DMS 273 (cell line): ENCODE data around the gene ZNF444.

Source experiments
- DNase-seq: peaks from one replicate; lab custom pipeline; 2025; ENCODE audit not compliant: unreplicated experiment; lab: John Stamatoyannopoulos, UW

The ZNF444 gene

DNA sequence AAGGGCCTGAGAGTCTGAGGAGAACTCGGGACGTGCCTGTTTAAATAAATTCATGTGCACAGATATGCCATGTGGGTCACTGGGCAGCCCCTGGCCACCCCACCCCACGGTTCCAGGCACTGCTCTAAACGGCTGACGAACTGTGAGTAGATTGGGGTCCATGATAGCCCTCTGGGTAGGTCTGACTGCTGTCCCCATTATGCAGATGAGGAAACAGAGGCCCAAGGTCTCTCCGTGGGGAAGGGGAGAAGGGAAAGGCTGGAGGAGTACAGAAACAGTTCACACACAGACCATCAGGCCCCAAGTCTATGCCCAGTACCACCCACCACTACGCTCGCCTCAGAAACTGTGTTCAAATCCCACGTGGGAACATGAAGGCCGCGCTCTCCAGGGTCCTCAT is 34.1 kb upstream of the ZNF444 start:
- no peak for DNase-seq

DNA sequence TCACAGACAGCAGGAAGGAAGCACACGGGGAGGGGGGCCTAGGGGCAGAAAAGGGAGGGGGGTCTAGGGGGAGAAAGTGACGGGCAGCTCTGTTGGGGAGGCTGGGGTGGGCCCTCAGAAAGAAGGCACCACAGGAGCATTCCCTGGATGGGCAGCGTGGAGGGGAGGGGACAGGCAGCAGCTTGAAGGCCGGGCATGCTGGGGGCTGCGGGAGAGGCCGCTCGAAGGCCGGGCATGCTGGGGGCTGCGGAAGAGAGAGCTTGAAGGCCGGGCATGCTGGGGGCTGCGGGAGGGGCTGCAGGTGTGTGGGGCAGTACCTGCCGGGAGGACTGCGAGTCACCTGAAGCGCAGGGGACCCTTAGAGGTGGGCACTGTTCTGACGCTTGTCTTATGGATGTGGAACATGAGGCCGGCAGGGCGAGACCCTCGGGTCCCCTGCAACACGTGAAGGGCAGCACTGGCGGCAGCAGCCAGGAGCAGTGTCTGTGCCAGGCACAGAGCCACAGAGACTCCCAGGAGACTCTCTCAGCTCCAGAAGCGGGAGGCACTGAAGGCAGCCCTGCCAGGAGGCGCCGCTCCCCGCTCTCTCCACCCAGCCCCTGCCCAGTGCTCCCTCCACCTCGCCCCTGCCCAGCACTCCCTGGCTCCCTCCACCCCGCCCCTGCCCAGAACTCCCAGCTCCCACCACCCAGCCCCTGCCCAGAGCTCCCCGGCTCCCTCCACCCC is 33.3 kb upstream of the ZNF444 start:
- DNase-seq = peak; percentile 36

DNA sequence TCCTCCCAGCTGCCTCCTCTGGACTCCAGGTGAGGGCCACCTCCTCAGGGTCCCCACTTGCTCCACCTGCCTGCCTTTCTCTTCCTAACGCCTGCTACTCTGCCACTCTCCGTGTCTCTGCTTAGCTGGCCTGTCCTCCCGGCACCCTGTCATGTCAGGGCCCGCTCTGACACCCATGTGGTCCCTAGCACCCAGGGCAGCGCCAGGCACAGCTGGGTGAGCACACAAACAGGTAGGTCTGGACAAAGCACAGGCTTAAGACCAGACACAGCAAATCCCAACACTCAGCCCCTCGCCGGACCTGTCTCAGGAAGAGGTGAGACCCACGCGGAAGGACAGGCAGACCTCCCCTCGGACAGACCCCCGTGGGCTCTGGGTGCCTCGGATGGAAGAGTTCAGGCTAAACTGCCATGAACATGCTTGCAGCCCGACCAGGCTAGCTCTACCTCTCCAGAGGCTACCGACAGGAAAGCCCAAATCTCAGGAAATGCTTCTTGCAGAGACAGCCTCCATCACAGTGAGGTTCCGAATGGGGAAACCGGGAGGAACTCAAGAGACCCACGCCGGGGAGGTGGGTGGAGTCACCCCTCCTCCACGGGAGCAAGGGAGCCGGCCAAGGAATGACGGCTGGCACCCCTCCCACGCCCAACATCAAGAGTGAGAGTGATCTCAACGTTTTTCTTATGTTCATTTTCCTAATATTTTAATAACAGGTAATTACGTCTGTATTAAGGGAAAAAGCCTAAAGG is 32.5 kb upstream of the ZNF444 start:
- no peak for DNase-seq

DNA sequence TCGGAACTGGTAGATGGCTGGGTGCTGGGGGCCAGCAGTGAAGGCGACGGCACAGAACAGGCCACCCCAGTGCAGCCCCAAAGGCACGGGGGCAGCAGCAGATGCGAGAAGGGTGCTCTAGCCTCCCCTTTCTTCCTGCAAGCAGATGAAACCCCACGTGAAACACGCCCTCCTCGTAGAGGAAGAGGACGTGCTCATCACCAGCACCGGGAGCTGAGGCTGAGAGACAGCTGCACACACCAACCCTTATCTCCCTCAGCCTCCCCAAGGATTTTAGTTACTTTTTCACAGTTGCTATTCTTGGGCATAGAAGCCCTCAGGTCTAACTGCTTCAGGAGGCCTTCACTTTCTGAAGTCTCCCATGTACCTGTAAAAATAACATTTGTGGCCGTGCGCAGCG is 31.9 kb upstream of the ZNF444 start:
- peak; percentile 17 for DNase-seq

DNA sequence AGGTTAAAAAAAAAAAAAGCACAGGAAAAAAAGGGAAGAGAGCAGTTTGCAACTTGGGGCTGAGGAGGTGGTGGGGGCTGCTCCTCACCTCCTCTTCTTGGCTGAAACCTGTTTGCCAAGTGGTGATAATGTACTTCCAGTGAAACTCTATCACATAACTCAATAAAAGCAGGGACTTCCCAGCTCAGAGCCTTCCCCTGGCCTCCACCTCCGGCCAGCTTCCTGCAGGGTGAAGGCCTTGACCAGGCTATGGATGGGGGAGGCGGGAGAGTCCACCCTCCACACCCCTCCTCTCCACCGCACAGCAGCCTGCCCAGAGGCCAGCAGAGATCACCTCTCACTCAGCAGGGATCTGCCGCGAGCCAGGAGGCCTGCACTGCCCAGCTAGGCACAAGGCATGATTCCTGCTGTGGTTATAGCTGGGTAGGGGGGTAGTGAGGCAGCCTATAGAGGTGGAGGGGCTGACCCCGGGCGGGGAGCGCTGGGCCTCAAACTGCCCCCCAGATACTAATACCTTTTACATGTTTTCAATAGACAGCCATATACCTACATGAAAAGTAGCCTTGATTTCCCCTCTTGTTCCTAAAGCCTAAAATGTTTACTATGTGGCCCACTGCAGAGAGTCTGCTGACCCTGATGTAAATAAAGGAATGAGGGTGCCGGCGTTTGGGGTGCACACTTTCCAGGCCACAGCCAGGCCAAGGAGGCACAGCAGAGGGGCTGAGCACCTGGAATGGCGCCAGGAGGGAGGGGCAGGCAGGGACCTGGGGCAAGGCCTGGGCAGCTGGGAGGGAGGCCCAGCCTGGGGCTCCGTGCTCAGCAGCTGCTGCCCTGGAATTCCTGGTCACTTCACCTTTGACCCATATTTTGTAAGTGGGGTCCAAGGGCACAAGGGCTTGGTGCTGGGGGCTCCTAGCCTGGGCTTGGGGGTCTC is 30.3 kb upstream of the ZNF444 start:
- peak; percentile 27 for DNase-seq

DNA sequence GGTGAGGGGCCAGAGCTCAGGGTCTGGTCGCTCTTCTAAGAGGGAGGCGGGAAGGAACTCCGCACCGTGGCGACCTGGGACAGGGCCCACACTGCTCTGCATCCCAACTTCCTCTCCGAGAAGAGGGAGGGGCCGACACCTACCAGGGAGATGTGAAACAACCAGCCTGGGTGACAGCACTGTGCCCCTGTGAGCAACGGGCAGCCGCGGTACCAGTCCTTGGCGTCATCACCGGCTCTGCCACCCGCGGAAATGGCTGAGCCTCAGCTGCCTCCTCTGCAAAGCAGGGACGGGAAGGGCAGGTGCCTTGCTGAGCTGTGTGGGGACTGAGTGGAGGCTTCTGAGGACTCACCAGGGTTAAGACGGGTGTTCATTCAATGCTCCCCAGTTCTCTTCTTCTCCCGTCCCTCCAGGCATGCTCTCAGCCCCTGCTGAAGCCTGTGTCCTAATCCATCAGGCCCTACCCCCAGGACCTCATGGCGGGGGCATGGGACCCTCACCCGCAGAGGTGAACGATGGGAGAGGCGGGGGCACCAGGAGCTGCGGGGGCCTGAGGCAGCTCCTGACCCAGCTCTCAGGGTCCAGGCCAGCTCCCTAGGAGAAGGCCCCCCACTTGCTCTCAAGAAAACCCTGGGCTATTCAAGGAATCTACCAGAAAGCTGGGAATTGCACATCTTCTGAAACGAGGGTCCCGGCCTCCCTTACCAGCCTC is 29.3 kb upstream of the ZNF444 start:
- DNase-seq = peak; percentile 54

DNA sequence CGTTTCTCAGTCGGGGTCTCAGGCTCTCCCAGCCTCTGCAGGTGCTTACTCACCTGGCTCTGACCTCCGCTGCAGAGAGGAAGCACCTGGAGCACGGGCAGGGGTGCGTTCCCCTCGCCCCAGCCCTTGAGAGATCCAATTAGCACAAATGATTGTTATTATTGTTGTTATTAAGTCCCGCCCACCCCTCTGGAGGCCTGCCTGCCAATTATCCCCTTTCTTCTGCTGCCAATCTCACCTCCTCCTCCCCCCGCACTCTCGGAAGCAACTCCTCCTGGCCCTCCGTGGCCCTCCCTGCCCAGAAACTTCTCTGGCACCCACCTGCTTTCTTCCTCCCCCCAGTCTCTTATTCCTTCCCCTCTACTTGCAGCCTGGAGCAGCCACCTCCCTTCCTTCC is 28.8 kb upstream of the ZNF444 start:
- no peak for DNase-seq

DNA sequence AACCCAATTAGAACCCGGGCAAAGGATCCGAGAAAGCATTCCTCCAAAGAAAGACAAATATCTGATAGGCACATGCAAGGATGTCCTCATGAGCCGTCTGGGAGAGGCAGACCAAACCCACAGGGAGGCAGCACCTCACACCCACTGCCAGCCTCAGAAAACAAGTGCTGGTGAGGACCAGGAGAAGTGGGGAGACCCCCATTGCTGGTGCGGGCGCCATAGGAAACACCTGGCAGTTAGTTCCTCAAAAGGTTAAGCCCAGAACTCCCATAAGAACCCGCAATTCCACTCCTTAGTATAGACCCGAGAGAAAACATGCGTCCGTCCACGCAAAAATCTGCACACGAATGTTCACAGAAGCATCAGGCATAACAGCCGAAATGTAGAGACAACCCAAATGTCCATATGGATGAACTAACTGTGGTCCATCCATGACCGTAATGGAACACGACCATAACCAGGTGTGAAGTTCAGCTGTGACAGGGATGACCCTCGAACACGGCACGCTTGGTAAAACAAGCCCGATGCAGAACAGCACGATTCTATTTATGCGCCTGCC is 27.9 kb upstream of the ZNF444 start:
- no peak for DNase-seq

DNA sequence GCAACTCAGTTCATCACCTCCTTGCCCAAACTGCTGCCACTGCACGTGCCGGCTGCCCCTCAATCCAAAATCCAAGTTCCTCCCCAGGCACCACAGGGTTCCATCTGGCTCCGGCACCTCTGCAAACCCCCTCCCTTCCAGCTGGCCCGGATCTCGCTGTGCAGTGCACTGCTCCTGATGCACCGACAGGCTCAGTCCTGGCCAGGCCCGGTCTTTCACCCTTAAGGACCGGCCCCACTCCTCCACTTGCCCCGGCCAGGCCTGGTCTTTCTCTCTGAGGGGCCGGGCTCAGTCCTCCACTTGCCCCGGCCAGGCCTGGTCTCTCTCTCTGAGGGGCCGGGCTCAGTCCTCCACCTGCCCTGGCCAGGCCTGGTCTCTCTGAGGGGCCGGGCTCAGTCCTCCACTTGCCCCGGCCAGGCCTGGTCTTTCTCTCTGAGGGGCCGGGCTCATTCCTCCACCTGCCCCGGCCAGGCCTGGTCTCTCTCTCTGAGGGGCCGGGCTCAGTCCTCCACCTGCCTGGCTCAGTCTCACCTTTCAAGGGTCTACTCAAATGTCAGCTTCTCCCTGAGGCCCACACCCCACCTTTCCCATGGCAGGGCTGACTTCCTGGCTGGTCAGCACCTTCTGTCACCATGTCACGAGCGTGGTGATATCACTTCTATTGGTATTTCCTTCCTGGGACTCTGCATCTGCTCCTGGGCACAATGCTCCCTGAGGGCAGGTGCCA is 26.9 kb upstream of the ZNF444 start:
- peak; percentile 80 for DNase-seq

DNA sequence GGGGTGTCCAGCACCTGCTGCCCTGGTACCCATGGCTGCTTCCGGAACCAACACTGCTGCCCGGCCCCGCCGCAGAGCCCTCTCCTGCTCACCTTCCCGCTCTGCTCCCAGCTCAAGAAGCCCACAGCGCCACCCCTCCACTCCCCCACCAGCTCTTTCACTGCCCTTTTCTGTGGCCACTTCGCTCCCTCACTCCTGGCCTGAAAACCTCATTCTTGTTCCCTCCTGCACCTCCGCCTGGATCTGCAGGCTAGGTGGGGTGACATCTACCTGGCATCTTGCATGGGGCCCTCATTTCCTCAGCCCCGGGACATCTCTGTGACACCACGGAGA is 26.3 kb upstream of the ZNF444 start:
- DNase-seq = no peak

DNA sequence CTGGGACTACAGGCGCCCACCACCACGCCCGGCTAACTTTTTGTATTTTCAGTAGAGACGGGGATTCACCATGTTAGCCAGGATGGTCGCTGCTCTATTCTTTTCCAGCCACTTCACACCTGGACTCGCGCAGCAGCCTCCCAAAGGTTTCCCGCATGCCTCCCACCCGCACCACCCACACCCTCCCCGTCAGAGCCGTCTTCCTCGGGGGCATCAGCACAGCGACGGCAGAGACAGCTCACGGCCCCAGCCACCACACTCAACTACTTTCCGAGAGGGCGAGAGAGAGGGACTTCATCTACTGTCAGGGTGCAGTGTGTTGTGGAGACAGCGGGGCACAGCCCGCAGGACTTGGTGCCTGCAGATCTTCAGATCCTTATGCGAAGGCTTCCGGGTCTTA is 25.6 kb upstream of the ZNF444 start:
- no peak for DNase-seq

DNA sequence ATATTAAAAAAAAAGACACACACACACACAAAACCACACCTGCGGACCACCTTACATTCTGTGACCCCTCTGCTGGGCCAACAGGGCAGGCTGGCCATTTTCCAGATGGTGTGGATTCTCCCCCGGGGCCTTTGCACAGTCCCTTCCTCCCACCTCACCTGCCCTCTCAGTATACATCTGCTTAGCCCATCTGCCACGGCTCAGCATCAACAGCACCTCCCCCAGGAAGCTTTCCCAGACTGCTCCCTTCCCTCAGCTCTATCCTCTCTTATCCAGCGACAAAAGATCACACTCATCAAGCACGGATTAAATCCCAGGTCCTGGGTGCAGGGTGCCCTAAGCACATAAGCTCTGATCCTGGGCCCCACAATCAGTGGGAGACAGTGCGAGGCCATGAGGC is 24.5 kb upstream of the ZNF444 start:
- peak; percentile 83 for DNase-seq

DNA sequence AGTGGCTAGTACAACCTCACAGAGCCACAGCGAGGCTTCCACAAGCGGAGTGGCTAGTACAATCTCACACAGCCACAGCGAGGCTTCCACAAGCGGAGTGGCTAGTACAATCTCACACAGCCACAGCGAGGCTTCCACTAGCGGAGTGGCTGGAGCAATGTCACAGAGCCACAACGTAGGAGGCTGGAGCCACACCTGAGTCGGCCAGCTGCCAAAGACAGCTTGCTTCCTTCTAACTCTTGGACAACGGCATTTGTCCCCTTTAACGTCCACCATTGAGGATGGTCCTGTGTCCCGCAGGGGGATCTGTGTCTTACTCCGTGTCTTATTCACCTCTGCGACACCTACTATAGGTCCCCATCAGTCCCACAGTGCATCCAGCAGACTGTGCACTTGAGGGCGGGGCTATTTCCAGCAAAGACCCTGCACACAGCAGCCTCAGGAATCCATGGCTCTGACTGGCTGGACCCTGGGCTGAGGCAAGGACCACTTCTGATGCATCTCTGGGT is 23.7 kb upstream of the ZNF444 start:
- no peak for DNase-seq

DNA sequence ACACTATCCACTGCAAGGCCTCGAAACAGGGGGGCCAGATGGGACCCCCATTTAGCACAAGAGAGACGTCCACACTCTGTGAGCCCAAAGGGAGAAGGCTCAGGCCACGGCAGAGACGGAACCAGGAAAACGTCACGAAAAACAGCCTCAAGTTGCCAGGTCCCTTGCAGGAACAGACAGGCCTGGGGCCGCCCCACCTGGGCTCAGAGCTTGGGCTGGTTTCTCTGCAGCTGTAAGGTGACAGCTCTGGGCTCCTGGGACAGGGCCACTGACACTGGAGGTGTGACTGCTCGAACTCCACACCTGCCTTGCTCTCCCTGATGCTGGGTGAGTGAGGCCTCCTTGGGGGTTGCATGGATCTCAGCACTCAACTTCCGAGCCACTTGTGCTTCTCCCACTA is 23.2 kb upstream of the ZNF444 start:
- no peak for DNase-seq

DNA sequence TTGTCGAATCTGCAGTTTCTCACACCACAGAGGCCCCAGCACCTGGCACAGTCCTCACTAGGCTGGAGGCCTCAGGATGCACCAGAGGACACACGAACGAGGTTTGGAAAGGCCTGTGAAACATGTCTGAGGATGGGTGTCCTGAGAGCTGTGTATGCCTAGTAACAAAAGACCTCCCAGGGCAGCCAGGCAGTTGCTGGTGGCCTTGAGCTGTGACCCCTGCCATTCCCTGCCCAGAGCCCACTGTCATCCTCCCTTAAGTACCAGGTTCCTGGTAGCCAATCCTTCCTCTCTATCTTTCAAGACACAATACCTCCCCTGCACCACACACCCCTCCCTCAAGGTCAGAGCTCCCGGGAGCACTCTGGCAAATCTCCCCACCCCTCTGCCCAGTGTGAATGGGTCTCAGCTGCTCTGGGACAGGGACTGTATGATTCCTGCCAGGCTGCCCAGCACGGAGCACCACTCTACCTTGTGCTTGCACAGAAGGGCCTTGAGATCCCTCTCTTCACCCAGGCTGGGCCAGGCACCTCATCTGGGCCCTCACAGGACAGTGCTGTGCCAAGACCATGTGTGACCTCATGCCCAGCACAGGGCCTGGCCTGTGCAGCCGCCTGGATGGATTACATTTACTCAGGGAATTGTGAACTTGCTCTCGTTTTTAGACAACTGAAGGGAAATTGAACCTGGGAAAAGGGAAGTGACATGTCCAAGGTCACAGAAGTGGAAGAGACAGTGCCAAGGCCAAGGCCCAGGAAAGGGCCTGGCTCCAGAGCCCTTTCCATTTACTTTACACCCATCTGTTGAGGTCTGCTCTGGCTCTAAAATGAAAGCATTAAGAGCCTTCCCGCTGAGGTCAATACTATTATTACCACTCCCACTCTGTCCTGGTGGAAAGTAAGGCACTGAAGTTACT is 22.2 kb upstream of the ZNF444 start:
- no peak for DNase-seq

DNA sequence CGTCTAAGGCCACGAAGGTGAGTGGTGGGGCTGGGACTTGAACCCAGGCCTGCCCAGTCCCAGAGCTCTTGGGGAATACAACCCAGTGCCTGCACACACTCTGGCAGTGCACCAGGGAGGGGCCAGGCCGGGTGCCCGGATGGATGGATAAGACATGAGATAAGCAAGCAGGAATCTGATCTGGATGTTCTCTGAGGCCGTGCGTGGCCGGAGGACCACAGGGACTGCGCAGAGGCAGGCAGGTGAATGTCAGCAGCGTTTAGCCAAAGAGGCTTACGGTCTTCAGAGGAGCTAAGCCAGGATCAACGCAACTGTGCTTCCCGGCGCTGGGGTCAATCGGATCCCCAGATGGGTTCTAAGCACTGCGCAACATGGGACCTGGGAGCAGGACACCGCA is 21.5 kb upstream of the ZNF444 start:
- DNase-seq = peak; percentile 62

DNA sequence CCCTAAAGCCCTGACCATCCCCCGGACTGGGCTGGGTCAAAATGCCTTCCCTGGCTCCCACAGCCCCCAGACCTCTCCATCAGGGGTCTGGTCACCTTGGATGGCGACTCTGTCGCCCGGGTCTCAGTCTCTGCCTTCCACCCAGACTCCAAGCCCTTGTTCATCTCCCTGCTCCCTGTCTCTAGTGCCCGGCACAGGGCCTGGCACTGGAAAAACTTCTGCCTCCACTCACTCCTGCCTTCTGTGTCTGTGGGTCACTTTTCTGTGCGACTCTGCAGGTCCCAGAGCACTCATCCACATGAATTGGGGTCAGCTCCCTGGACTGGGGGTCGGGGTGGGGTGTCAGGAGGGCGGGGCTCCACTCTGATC is 21.1 kb upstream of the ZNF444 start:
- DNase-seq = no peak

DNA sequence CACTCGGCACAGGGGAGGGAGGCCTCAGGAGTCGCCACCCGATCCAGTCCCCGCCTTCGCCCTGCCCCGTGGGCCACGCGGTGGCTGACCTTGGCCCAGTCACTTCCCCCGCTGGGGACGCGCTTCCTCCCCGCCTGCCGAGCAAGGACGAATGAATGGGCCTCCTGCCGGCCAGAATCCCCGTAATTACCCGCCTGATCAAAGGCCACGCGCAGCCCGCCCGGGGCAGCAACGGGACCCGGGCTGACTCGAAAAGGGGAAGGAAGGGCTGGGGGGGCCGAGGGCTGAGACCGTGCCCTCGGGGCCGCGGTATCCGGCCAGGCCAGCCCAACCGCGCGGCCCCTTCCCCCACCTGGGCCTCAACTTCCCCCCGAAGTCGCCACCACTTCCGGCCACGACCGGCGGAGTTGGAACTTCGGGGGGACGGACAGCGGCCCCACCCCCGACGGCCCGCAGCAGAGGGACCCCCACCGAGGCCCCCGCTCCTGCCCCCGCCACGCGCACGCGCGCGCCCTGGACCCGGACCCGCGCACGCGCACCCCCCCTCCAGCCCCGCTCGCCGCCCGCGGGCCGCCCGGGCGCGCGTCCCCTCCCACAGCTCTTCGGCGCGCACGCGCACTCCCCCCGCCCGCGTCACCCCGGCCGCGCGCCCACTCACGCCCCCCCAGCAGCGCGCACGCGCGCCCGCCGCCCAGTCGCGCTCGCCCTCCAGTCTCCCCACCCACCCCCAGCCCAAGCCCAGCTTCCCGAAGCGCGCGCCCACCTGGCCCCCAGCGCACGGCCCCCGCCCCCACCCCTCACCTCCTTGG is 20.5 kb upstream of the ZNF444 start:
- DNase-seq = peak; percentile 93
